ENCODE results near the gene TERT. TPM values are rescaled to one million over a fixed set of nuclear protein-coding genes. Genes with fewer than 3 reads are reported as not detected.
"Not testable (repeated sequence)": the region's sequence is repeated elsewhere in the genome, so short reads cannot be mapped to it uniquely, and the experiment has no call there.

TERT gene
- total RNA-seq, 1 donor from 2014 or later = not detected

GRCh38 chr5:1294206-1294834 lies 548 bp downstream of the TERT start:
- no peak for DNase-seq (ENCODE audit: low spot score)

- DNase-seq (ENCODE audit: low spot score) = no peak
These were observed 1.3 kb downstream of the TERT start for GRCh38 chr5:1293416-1294205.

GRCh38 chr5:1292846-1293415 lies 1.9 kb downstream of the TERT start:
- DNase-seq (ENCODE audit: low spot score) = no peak

GRCh38 chr5:1292139-1292538 lies 2.7 kb downstream of the TERT start:
- no peak for DNase-seq (ENCODE audit: low spot score)

GRCh38 chr5:1291611-1292080 lies 3.2 kb downstream of the TERT start:
- DNase-seq (ENCODE audit: low spot score) = no peak

- DNase-seq (ENCODE audit: low spot score) = not testable (repeated sequence)
These were observed 3.9 kb downstream of the TERT start for GRCh38 chr5:1290956-1291355.

- not testable (repeated sequence) for DNase-seq (ENCODE audit: low spot score)
These were observed 5.3 kb downstream of the TERT start for GRCh38 chr5:1289559-1289958.

- no peak for DNase-seq (ENCODE audit: low spot score)
These were observed 6.2 kb downstream of the TERT start for GRCh38 chr5:1288439-1289335.

GRCh38 chr5:1285883-1286291 lies 9.0 kb downstream of the TERT start:
- no peak for DNase-seq (ENCODE audit: low spot score)

- no peak for DNase-seq (ENCODE audit: low spot score)
These were observed 9.7 kb downstream of the TERT start for GRCh38 chr5:1285141-1285540.

- not testable (repeated sequence) for DNase-seq (ENCODE audit: low spot score)
These were observed 10.4 kb downstream of the TERT start for GRCh38 chr5:1284336-1284970.

- DNase-seq (ENCODE audit: low spot score) = not testable (repeated sequence)
These were observed 11.2 kb downstream of the TERT start for GRCh38 chr5:1283729-1284041.

GRCh38 chr5:1282993-1283728 lies 11.7 kb downstream of the TERT start:
- DNase-seq (ENCODE audit: low spot score) = not testable (repeated sequence)

- DNase-seq (ENCODE audit: low spot score) = peak; percentile 12
These were observed 12.5 kb downstream of the TERT start for GRCh38 chr5:1282131-1282992.

GRCh38 chr5:1281038-1281882 lies 13.6 kb downstream of the TERT start:
- no peak for DNase-seq (ENCODE audit: low spot score)

GRCh38 chr5:1280177-1281037 lies 14.5 kb downstream of the TERT start:
- no peak for DNase-seq (ENCODE audit: low spot score)

- DNase-seq (ENCODE audit: low spot score) = no peak
These were observed 15.3 kb downstream of the TERT start for GRCh38 chr5:1279443-1280151.

Data from umbilical cord (tissue), 2 donors.